ENCODE results near the gene SLC5A6. TPM values are rescaled to one million over a fixed set of nuclear protein-coding genes. Genes with fewer than 3 reads are reported as not detected.
A peak's percentile ranks its signal among the peaks of the same experiment; 100 is the strongest.

SLC5A6 gene
- 20.8 TPM for total RNA-seq
- long read RNA-seq, transcript SLC5A6-201 (17 exons, 3,231 nt) = major isoform, 15 of 29 reads
- long read RNA-seq, partial matches to known transcripts = 6 of 29 reads
- long read RNA-seq, other reads (novel, unspliced or antisense) = 8 of 29 reads

DNA sequence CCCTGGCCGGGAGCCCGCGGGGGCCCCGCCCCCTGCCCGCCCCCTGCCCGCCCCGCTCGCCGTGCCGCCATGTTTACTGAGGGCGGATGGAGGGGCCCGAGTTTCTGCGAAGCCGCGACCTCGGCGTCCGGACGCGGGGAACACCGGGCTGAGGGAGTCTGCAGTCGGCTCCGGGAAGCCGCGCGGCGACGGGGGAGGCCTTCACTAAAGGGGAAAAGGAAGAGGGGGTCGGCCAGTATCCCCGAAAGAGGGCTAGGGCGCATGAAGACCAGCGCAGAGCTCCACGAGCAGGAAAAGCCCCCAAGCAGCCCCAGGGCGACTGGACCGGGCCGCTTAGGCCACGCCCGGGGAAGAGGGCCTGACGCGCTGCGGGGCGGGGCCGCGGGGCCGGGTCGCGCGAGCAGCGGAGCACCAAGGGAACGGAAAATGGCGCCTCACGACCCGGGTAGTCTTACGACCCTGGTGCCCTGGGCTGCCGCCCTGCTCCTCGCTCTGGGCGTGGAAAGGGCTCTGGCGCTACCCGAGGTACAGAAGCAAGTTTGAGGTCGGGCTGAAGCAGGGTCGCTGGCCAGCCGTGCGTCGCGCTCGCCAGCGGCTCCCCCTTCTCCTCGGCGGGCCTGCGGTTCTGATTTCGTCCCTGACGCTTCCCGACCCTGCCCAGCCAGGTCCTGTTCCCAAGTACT is at the start of gene SLC5A6, which contains the start of gene ATRAID:
Gene SLC5A6, minus strand, starts transcription at position 326 of the 683 bp plus-strand sequence. CDS start 4,618 bp downstream, outside the sequence.
Gene ATRAID, plus strand, starts transcription at position 99 of the 683 bp plus-strand sequence. Its CDS starts 328 bp downstream, at position 427.
- Histone ChIP-seq H3K9me3 (no peaks in the 10 kb centered on the region), H3K27ac (peak within 1 kb of the TSS; percentile 100), H3K36me3 (peaks cover 39% of the 10 kb centered on the region), H3K27me3 (ENCODE audit: low read depth) (no peaks in the 10 kb centered on the region), H3K4me3 (peak within 1 kb of the TSS; percentile 87), H3K4me1 (peaks cover 23% of the 10 kb centered on the region)
- peak; percentile 93 for DNase-seq
- ATAC-seq = peak; percentile 98 to 99
- intact Hi-C loops (cut with DNase I) = no loop called here
- TF ChIP-seq, protein P1, sequence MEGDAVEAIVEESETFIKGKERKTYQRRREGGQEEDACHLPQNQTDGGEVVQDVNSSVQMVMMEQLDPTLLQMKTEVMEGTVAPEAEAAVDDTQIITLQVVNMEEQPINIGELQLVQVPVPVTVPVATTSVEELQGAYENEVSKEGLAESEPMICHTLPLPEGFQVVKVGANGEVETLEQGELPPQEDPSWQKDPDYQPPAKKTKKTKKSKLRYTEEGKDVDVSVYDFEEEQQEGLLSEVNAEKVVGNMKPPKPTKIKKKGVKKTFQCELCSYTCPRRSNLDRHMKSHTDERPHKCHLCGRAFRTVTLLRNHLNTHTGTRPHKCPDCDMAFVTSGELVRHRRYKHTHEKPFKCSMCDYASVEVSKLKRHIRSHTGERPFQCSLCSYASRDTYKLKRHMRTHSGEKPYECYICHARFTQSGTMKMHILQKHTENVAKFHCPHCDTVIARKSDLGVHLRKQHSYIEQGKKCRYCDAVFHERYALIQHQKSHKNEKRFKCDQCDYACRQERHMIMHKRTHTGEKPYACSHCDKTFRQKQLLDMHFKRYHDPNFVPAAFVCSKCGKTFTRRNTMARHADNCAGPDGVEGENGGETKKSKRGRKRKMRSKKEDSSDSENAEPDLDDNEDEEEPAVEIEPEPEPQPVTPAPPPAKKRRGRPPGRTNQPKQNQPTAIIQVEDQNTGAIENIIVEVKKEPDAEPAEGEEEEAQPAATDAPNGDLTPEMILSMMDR (IDR thresholded peaks at IDR 0.05) = no peak

DNA sequence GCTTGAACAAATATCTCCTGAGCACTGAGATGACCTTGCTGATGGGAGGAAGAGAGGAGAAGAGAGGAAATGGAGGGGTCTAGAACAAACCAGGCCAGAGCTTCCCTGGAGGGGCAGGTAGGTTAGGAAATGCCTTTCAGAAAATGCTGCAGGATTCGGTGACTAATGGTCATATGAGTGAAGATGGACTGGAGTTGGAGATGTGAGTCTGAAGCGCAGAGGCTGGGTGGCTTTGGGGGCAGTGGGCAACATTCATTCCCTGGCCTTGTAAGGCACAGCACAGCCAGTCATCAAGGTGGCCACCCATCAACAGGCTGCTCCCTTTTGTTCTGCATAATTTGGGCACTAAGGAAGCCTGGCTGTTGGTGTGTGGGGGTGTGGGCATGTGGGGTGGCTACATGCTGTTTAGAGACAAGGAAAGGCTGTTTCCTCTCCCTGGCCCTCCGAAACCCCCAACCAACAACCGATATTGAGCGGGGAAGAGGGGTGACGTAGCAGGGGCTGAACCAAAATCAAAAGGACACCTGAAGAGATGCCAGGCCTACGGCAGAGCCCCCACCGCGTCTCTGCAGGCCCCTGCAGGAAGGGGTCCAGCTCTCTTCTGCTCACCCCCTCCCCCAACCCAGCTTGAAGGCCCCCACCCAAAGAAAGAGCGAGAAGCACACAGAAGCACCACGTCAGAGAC is 49.3 kb upstream of the SLC5A6 start:
- no peaks in the 10 kb centered on the region for H3K36me3 ChIP-seq
- H3K27me3 ChIP-seq (ENCODE audit: low read depth) = peaks cover 98% of the 10 kb centered on the region

DNA sequence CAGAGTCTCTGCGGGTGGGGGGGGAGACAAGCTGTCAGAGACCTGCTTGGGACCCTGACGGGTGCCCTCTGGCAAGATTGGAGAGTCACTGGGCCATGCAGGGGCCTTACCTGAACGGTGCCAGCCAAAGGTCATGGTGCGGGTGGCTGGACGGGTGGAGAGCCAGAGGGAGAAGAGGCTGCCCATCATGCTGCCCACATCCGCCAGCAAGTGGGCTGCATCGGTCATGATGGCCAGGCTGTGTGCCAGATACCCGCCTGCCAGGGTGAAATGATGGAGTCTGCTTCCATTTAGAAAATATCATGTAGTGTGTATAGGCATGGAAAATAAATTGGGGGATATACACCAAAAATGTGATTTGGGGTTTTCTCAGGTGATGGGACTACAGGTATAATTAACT is 46.0 kb upstream of the SLC5A6 start:
- Histone ChIP-seq H3K4me1 (peaks cover 8% of the 10 kb centered on the region), H3K27ac (no peak overlapping the region), H3K9me3 (no peaks in the 10 kb centered on the region), H3K4me3 (no peak overlapping the region), H3K36me3 (no peaks in the 10 kb centered on the region), H3K27me3 (ENCODE audit: low read depth) (peaks cover 68% of the 10 kb centered on the region)
- intact Hi-C loops (cut with DNase I) = no loop called here
- ATAC-seq (no peak), DNase-seq (no peak)
- TF ChIP-seq, protein P1 (IDR thresholded peaks at IDR 0.05) = no peak

More for the DNA sequence above, 49.3 kb upstream of the SLC5A6 start:
- DNase-seq (no peak), ATAC-seq (no peak)
- H3K9me3 ChIP-seq = no peaks in the 10 kb centered on the region
- peak overlapping the region; percentile 58 for H3K4me3 ChIP-seq
- TF ChIP-seq, protein P1 (IDR thresholded peaks at IDR 0.05) = no peak
- intact Hi-C loops (cut with DNase I) = no loop called here
- no peak overlapping the region for H3K27ac ChIP-seq
- H3K4me1 ChIP-seq = peaks cover 32% of the 10 kb centered on the region

DNA sequence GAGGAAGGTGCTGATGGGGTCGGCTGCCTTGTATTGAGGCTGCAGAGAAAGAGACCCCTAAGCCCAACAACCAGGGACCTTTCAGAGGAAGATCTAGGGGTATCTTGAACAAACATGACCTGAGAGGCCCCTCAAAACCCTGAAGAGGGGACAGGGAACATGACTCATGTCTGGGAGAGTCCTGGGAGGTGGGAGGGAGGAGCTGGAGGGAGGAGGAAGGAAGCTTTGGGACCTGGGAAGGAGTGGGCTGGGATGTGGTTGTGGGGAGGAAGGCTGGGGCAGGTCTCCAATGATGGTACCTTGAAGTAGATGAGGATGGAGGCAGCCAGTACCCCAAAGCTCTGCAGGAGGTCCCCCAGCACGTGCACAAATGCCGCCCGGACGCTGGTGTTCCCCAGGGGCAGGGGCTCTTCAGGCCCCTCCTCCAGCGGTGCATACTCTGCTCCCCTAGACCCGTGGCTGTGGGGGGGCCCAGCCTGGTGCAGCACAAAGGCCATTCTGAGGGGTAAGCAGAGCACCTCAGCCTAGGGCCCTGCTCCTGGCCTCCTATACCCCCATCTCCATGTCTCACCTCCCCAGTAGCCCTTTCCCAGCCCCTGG is 44.9 kb upstream of the SLC5A6 start:
- intact Hi-C loops (cut with DNase I) = no loop called here
- DNase-seq (no peak), ATAC-seq (no peak)
- TF ChIP-seq, protein P1 (IDR thresholded peaks at IDR 0.05) = no peak
- Histone ChIP-seq H3K4me1 (no peaks in the 10 kb centered on the region), H3K27ac (no peak overlapping the region), H3K4me3 (no peak overlapping the region), H3K9me3 (no peaks in the 10 kb centered on the region), H3K36me3 (no peaks in the 10 kb centered on the region), H3K27me3 (ENCODE audit: low read depth) (peaks cover 66% of the 10 kb centered on the region)

DNA sequence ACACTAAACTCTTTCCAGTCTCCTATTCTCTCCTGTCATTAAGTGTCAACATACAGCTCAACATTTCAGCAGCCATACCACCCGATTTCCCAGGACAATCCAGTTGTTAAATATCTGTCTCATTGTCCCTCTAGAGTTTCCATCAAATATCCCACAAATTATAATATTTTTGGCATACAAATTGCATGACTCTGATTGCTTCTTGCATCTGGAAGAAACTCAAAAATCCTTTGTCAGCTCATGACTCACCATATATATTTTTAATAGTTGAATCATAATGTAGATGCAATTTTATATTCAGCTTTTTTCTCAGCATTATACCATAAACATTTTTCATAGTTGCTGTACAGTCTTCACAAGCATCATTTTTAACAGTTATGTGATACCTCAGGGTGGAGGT is 43.6 kb upstream of the SLC5A6 start:
- peaks cover 62% of the 10 kb centered on the region for H3K27me3 ChIP-seq (ENCODE audit: low read depth)
- ATAC-seq (no peak), DNase-seq (no peak)
- TF ChIP-seq, protein P1 (IDR thresholded peaks at IDR 0.05) = no peak
- no peaks in the 10 kb centered on the region for H3K9me3 ChIP-seq
- no peaks in the 10 kb centered on the region for H3K4me1 ChIP-seq
- no peak overlapping the region for H3K4me3 ChIP-seq
- intact Hi-C loops (cut with DNase I) = no loop called here
- no peak overlapping the region for H3K27ac ChIP-seq
- H3K36me3 ChIP-seq = no peaks in the 10 kb centered on the region

Measured in lower lobe of right lung (tissue), 2 donors.